Activated CD4-positive, alpha-beta T cell treated with anti-CD3 and anti-CD28 coated beads, Interleukin-2, amount 10 ng/mL, durations not matched to agents 7 days and 5 days (primary cell): ENCODE results near the gene DSCAML1. TPM values are rescaled to one million over a fixed set of nuclear protein-coding genes. Genes with fewer than 3 reads are reported as not detected.

Experiments used
- CTCF ChIA-PET: fragments of 350-600 bp; sonication (Branson Sonifier 250); formaldehyde crosslinking; loops from one replicate; lab custom pipeline; 2021; ENCODE audit warnings: antibody characterized with exemption; lab: Charles Lee
- POLR2A ChIA-PET: fragments of 350-600 bp; sonication (Branson Sonifier 250); formaldehyde crosslinking; loops from one replicate; lab custom pipeline; 2021; ENCODE audit warnings: antibody characterized with exemption; lab: Charles Lee
- DNase-seq: peaks from one replicate; pipeline ENCODE4 v3.0.0-alpha.2; 2020
- H3K27ac Mint-ChIP-seq: one replicate; pipeline ENCODE4 v1.8.0; 2021; ENCODE audit warnings: mild to moderate bottlenecking, moderate library complexity, mixed read lengths
- H3K27me3 Mint-ChIP-seq: one replicate; pipeline ENCODE4 v1.8.0; 2021; ENCODE audit warnings: mixed read lengths
- H3K36me3 Mint-ChIP-seq: one replicate; pipeline ENCODE4 v1.8.0; 2021; ENCODE audit warnings: low read depth, mixed read lengths
- H3K4me1 Mint-ChIP-seq: one replicate; pipeline ENCODE4 v1.8.0; 2021; ENCODE audit warnings: mixed read lengths
- H3K4me3 Mint-ChIP-seq: one replicate; pipeline ENCODE4 v1.8.0; 2021; ENCODE audit warnings: mild to moderate bottlenecking, moderate library complexity, mixed read lengths
- H3K9me3 Mint-ChIP-seq: one replicate; pipeline ENCODE4 v1.8.0; 2021; ENCODE audit warnings: mixed read lengths
- total RNA-seq, 2 experiments: library from RNA; stranded (reverse); gene quantifications; one replicate each; pipeline ENCODE4 v1.2.3, GENCODE V29; 2021

DSCAML1 gene
- total RNA-seq, 2 experiments from 2014 or later: 0.02 to 0.25 TPM

DNA sequence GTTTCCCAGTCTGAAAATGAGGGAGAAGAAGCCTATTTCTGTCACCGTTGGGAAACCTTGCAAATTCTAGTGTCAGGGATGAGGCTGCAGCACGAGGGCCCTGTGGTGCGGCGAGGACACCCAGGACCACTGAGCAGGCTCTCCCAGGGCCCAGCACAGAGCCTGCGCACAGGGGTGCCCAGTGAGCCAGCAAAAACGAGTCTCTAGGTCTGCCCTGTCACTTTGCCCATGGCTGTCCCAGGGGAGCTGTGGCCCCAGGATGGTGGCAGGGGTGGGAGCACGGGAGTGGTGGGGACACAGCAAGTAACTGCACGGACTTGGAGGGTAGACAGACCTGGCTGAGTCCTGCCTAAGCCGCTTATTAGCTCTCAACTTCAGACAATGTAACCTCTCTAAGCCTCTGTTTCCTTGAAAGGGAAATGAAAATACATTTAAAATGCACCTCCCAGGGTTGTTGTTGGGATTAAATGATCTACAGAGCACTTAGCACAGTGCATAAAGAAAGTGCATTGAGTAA is 44.2 kb downstream of the DSCAML1 start:
- no peak for DNase-seq
- Mint-ChIP-seq H3K4me3 (no peak overlapping the region), H3K36me3 (no peaks in the 10 kb centered on the region), H3K9me3 (no peaks in the 10 kb centered on the region), H3K27me3 (no peaks in the 10 kb centered on the region), H3K4me1 (no peaks in the 10 kb centered on the region), H3K27ac (no peak overlapping the region)
- ChIA-PET CTCF (interaction anchor here (0.7 kb wide), 1 partner anchor 160 kb away, joined by 3 read pairs; no protein-coding TSS in a partner anchor), POLR2A (no interaction called here)

GRCh38 chr11:117752071-117752470 is 44.9 kb downstream of the DSCAML1 start:
- Mint-ChIP-seq H3K9me3 (no peaks in the 10 kb centered on the region), H3K27ac (no peak overlapping the region), H3K36me3 (no peaks in the 10 kb centered on the region), H3K27me3 (no peaks in the 10 kb centered on the region), H3K4me1 (no peaks in the 10 kb centered on the region), H3K4me3 (no peak overlapping the region)
- ChIA-PET CTCF (interaction anchor here (0.7 kb wide), 1 partner anchor 161 kb away, joined by 3 read pairs; no protein-coding TSS in a partner anchor), POLR2A (no interaction called here)
- no peak for DNase-seq

DNA sequence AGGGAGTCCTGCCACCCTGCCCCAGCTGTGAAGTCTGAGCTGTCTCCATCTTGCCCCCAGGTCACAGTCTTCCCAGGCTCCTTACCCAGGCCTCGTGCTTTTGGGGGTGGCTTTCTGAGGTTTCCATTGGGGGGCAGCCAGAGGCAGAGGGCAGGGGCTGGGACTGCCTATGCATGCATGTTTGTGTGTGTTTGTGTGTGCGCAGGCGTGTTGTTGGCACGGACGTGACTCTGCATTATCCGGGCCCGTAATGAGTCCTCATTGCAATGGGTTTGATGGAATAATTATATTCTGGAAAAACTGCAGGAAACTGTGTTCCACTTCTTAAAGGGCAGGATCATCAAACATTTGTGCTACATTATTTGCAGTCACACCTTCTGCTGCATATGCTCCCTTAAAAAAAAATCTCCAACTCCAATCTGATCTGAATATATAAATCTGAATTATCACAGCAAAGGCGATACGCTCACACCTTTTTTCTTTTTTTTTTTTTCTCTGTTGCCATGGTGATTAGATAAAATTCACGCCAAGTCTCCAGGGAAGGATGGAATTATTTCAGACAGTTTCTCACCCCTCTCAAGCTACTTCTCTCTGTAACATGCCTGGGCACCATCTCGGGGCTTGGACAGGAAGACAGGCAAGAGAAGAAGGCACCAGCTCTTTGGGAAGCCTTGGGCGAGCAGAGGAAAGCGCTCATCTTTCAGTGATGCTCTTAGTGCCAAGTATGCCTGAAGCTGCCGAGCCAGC is 45.9 kb downstream of the DSCAML1 start:
- CTCF ChIA-PET: no interaction called here
- Mint-ChIP-seq H3K9me3 (no peaks in the 10 kb centered on the region), H3K4me1 (no peaks in the 10 kb centered on the region), H3K36me3 (no peaks in the 10 kb centered on the region), H3K27ac (no peak overlapping the region), H3K4me3 (no peak overlapping the region), H3K27me3 (no peaks in the 10 kb centered on the region)
- no peak for DNase-seq
- POLR2A ChIA-PET: no interaction called here

DNA sequence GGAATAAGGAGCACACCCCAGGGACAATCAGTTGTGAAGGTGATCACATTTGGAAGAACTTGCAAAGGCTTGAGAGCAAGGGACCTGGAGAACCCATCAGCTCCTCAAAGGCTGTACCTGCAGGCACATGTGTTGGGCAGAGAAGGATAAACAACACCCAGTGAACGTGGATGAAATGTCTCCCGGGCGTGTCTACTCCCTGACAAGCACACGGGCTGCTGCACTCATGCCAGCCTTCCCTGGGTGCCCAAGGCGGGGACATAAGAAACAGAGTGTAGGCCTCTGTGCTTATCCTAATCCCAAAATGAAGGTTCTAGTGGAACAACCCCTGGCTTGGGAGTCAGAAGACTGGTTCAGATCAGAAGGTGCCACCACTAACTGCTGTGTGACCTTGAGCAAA is 46.7 kb downstream of the DSCAML1 start:
- Mint-ChIP-seq H3K4me3 (no peak overlapping the region), H3K36me3 (no peaks in the 10 kb centered on the region), H3K9me3 (no peaks in the 10 kb centered on the region), H3K4me1 (no peaks in the 10 kb centered on the region), H3K27me3 (no peaks in the 10 kb centered on the region), H3K27ac (no peak overlapping the region)
- DNase-seq: no peak
- POLR2A ChIA-PET: no interaction called here
- CTCF ChIA-PET: no interaction called here

DNA sequence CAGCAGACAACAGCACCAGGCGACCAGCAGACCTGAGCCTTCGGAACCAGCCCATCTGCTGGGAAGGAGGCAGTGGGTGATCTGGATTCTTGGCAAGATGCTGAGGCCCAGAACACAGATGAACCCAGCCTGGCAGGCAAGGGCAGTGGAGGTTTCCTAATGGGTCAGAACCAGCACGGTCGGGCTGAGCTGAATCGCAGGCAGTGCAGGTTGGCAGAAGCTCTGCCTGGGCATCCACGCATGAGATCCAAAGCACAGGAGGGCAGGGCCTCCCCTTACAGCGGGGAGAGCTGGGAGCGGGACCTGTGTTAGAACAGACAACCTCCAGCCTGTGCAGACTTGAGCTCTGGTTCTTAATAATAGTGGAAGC is 47.5 kb downstream of the DSCAML1 start:
- Mint-ChIP-seq H3K27ac (no peak overlapping the region), H3K9me3 (no peaks in the 10 kb centered on the region), H3K36me3 (no peaks in the 10 kb centered on the region), H3K27me3 (no peaks in the 10 kb centered on the region), H3K4me1 (no peaks in the 10 kb centered on the region), H3K4me3 (no peak overlapping the region)
- CTCF ChIA-PET: no interaction called here
- POLR2A ChIA-PET: no interaction called here
- DNase-seq: no peak

GRCh38 chr11:117748771-117749540 is 48.1 kb downstream of the DSCAML1 start:
- CTCF ChIA-PET: interaction anchor here (0.6 to 1.2 kb wide), 3 partner anchors 13 to 78 kb away, joined by 3 to 4 read pairs (median 3); no protein-coding TSS in a partner anchor
- Mint-ChIP-seq H3K36me3 (no peaks in the 10 kb centered on the region), H3K27ac (no peak overlapping the region), H3K9me3 (no peaks in the 10 kb centered on the region), H3K4me3 (no peak overlapping the region), H3K4me1 (no peaks in the 10 kb centered on the region), H3K27me3 (no peaks in the 10 kb centered on the region)
- DNase-seq: no peak
- POLR2A ChIA-PET: no interaction called here

GRCh38 chr11:117747892-117748291 is 49.1 kb downstream of the DSCAML1 start:
- no peak for DNase-seq
- H3K27ac Mint-ChIP-seq: no peak overlapping the region
- no peaks in the 10 kb centered on the region for H3K4me1 Mint-ChIP-seq
- POLR2A ChIA-PET: no interaction called here
- H3K9me3 Mint-ChIP-seq: no peaks in the 10 kb centered on the region
- no peaks in the 10 kb centered on the region for H3K27me3 Mint-ChIP-seq
- no peaks in the 10 kb centered on the region for H3K36me3 Mint-ChIP-seq
- no peak overlapping the region for H3K4me3 Mint-ChIP-seq
- CTCF ChIA-PET: interaction anchor here (1.2 kb wide), 1 partner anchor 45 kb away, joined by 3 read pairs; no protein-coding TSS in a partner anchor

GRCh38 chr11:117745346-117745745 is 51.7 kb downstream of the DSCAML1 start:
- no peak for DNase-seq
- Mint-ChIP-seq H3K36me3 (no peaks in the 10 kb centered on the region), H3K27me3 (peaks cover 1% of the 10 kb centered on the region), H3K9me3 (no peaks in the 10 kb centered on the region), H3K4me1 (no peaks in the 10 kb centered on the region), H3K4me3 (no peak overlapping the region), H3K27ac (no peak overlapping the region)
- POLR2A ChIA-PET: no interaction called here
- CTCF ChIA-PET: interaction anchor here (0.8 kb wide), 1 partner anchor 30 kb away, joined by 4 read pairs; no protein-coding TSS in a partner anchor

- Mint-ChIP-seq H3K4me3 (no peak overlapping the region), H3K27ac (no peak overlapping the region)
Measured at GRCh38 chr11:117744471-117745150, 52.4 kb downstream of the DSCAML1 start.

GRCh38 chr11:117743121-117743815 is 53.7 kb downstream of the DSCAML1 start:
- no peak for DNase-seq
- Mint-ChIP-seq H3K4me3 (no peak overlapping the region), H3K36me3 (no peaks in the 10 kb centered on the region), H3K27me3 (peaks cover 11% of the 10 kb centered on the region), H3K4me1 (peaks cover 2% of the 10 kb centered on the region), H3K9me3 (no peaks in the 10 kb centered on the region), H3K27ac (no peak overlapping the region)
- ChIA-PET CTCF (no interaction called here), POLR2A (no interaction called here)

More at GRCh38 chr11:117744471-117745150, 52.4 kb downstream of the DSCAML1 start:
- H3K4me1 Mint-ChIP-seq: no peaks in the 10 kb centered on the region
- no peaks in the 10 kb centered on the region for H3K36me3 Mint-ChIP-seq
- H3K27me3 Mint-ChIP-seq: peaks cover 3% of the 10 kb centered on the region
- CTCF ChIA-PET: interaction anchor here (0.8 kb wide), 1 partner anchor 29 kb away, joined by 4 read pairs; no protein-coding TSS in a partner anchor
- POLR2A ChIA-PET: no interaction called here
- DNase-seq: no peak
- H3K9me3 Mint-ChIP-seq: no peaks in the 10 kb centered on the region

DNA sequence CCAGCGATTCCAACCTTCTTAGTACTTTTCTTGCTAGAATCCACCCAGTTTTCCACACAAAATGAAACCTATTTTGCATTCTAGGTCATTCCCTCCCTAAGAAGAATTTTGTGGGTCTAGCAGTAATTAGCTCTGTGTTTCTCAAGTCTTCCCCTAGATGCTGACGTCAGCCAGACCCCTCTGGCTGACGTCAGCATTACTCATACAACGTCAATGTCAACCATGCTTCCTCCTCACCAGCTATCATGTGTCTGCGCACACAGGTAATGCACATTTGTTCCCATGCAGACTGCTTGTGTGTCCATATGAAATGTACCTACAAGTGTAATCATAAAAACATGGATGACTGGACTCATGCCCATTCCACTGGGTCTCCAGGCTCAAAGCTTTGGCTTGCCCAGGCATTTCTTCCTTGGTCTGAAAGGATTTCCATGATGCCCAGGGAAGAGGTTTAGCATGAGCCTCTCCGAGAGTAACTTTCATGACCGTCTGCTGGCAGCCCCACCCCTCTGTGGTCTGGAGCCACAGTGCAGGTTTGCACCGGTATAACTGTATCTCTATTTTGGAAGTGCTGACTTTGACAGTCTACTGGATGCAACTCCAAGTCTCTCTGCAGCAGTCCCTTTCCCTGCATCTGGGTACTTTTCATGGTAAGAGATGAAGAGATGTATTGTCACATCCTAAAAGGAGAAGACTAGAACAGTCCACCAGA is 58.6 kb downstream of the DSCAML1 start:
- DNase-seq: no peak
- H3K36me3 Mint-ChIP-seq: no peaks in the 10 kb centered on the region
- no peak overlapping the region for H3K27ac Mint-ChIP-seq
- peaks cover 2% of the 10 kb centered on the region for H3K4me1 Mint-ChIP-seq
- H3K9me3 Mint-ChIP-seq: no peaks in the 10 kb centered on the region
- CTCF ChIA-PET: interaction anchor here (0.6 kb wide), 1 partner anchor 51 kb away, joined by 4 read pairs; no protein-coding TSS in a partner anchor
- POLR2A ChIA-PET: no interaction called here
- H3K27me3 Mint-ChIP-seq: peaks cover 16% of the 10 kb centered on the region
- no peak overlapping the region for H3K4me3 Mint-ChIP-seq
